ENCODE data around the gene SPATA2L. TPM values are rescaled to one million over a fixed set of nuclear protein-coding genes. Genes with fewer than 3 reads are reported as not detected.

Gene SPATA2L
- total RNA-seq, 2 donors from 2014 or later = 19.0 to 24.1 TPM

DNA sequence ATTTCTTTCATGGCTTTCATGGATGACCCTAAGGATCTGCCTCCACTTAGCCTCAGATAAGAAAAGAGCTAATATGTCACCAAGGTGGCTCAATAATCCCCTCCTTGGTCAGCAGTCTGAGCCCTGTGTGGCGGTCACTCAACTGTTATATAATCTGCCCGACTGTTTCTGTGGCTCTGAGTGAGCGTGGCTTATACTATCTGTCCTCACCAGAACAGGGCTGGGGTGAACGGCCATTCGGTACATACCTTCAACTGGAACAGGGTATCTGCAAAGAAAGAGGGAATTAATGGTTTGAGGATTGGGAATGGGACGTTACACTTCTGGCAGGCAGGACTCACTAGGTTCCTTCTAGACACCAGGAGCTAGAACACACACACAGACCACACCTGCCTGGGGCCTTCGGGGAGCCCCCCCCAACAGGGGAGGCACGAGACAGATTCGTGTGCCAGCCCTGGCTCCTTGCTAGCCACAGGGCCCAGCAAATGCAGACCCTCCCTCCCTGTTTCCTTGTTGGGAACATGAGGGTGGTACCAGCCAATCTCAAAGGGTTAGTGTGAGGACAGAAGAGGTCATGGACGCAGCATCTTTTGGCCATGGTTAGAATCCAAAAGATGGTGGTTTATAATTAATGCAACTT, 47.7 kb downstream of the SPATA2L start:
- ATAC-seq (ENCODE audit: insufficient number of reproducible peaks, low FRiP score, low read depth) (no peak), DNase-seq (ENCODE audit: low spot score) (no peak)
- no peaks in the 10 kb centered on the region for H3K27me3 ChIP-seq (replicated peaks; ENCODE audit: insufficient read depth)
- peaks cover 22% of the 10 kb centered on the region for H3K36me3 ChIP-seq
- no peaks in the 10 kb centered on the region for H3K9me3 ChIP-seq
- peaks cover 12 to 18% of the 10 kb centered on the region in 2 donors for H3K4me1 ChIP-seq (ENCODE audit: control insufficient read depth in 1 of 2, low read depth in 2 of 2)
- H3K4me3 ChIP-seq = no peak overlapping the region
- no peak overlapping the region for H3K27ac ChIP-seq
- TF ChIP-seq, protein P1, sequence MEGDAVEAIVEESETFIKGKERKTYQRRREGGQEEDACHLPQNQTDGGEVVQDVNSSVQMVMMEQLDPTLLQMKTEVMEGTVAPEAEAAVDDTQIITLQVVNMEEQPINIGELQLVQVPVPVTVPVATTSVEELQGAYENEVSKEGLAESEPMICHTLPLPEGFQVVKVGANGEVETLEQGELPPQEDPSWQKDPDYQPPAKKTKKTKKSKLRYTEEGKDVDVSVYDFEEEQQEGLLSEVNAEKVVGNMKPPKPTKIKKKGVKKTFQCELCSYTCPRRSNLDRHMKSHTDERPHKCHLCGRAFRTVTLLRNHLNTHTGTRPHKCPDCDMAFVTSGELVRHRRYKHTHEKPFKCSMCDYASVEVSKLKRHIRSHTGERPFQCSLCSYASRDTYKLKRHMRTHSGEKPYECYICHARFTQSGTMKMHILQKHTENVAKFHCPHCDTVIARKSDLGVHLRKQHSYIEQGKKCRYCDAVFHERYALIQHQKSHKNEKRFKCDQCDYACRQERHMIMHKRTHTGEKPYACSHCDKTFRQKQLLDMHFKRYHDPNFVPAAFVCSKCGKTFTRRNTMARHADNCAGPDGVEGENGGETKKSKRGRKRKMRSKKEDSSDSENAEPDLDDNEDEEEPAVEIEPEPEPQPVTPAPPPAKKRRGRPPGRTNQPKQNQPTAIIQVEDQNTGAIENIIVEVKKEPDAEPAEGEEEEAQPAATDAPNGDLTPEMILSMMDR (IDR thresholded peaks at IDR 0.05) = no peak

DNA sequence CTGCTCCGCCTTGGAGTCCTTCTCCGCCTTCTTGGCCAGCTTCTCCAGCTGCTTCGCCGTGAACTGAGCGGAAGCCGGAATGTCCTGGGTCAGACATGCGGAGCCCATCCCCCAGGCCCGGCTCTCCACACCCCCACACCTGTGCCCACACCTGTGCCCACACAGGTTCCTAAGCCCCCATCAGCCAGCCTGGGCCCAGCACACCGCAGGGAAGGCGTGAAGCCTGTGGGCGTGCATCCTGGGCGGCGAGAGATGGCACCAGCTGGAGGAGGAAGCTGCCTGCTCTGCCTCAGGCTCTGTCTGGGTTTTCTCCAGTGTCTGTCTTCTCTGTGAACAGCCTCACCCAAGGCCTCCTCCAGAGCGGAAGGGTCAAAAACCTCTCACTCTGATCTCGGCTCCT, 49.9 kb downstream of the SPATA2L start:
- ATAC-seq (ENCODE audit: insufficient number of reproducible peaks, low FRiP score, low read depth) (no peak), DNase-seq (ENCODE audit: low spot score) (no peak)
- TF ChIP-seq, protein P1 (IDR thresholded peaks at IDR 0.05) = no peak
- H3K4me1 ChIP-seq (ENCODE audit: control insufficient read depth in 1 of 2, low read depth in 2 of 2) = peaks cover 4 to 6% of the 10 kb centered on the region in 2 donors
- no peaks in the 10 kb centered on the region for H3K27me3 ChIP-seq (replicated peaks; ENCODE audit: insufficient read depth)
- H3K36me3 ChIP-seq = peaks cover 34% of the 10 kb centered on the region
- H3K4me3 ChIP-seq = no peak overlapping the region
- H3K9me3 ChIP-seq = no peaks in the 10 kb centered on the region
- H3K27ac ChIP-seq = no peak overlapping the region

DNA sequence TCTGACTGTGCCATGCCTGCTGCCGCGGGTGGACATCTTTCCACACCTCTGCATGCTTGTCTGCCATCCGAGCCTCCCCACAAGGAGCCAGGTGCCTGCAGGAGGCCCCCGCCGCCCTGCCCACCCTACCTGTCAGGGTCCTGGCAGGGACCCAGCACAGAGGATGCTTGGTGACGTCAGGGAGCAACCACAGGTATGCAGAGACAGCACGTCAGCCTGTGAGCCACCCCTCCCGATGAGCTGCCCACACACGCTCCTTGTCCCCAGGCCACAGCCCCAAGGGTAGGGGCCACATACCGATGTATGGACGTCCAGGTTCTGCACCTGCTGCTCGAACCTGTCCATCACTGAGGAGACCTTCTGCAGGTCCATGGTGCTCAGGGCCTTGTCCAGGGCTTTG, 54.6 kb downstream of the SPATA2L start:
- no peak for ATAC-seq (ENCODE audit: insufficient number of reproducible peaks, low FRiP score, low read depth)
- H3K27me3 ChIP-seq (replicated peaks; ENCODE audit: insufficient read depth) = no peaks in the 10 kb centered on the region
- peaks cover 47% of the 10 kb centered on the region for H3K36me3 ChIP-seq
- no peak for DNase-seq (ENCODE audit: low spot score)
- TF ChIP-seq, protein P1 (IDR thresholded peaks at IDR 0.05) = no peak
- no peak overlapping the region for H3K4me3 ChIP-seq
- H3K9me3 ChIP-seq = no peaks in the 10 kb centered on the region
- H3K27ac ChIP-seq = no peak overlapping the region
- H3K4me1 ChIP-seq (ENCODE audit: control insufficient read depth in 1 of 2, low read depth in 2 of 2) = no peaks in the 10 kb centered on the region

Other genes starting within 250 kb of the SPATA2L start
- 100 to 1,000 TPM; 125 to 129 TPM for gene ANKRD11, start 211.1 kb downstream of the SPATA2L start, total RNA-seq
- gene SPG7, start 193.3 kb downstream of the SPATA2L start, total RNA-seq = 100 to 1,000 TPM; 214 to 333 TPM
- gene RPL13, start 141.0 kb downstream of the SPATA2L start, total RNA-seq = 1,000 to 10,000 TPM; 3,914 to 4,192 TPM
- not detected for gene CPNE7, start 125.9 kb downstream of the SPATA2L start, total RNA-seq
- gene DPEP1, start 88.1 kb downstream of the SPATA2L start, total RNA-seq = not detected
- gene CHMP1A, start 44.0 kb downstream of the SPATA2L start, total RNA-seq = 10 to 100 TPM; 63.0 to 77.2 TPM
- 1 to 10 TPM; 3.2 to 3.9 TPM for gene SPATA33, start 43.9 kb downstream of the SPATA2L start, total RNA-seq
- 10 to 100 TPM; 20.3 to 35.2 TPM for gene CDK10, start 15.0 kb downstream of the SPATA2L start, total RNA-seq
- 10 to 100 TPM in 1 of 2 donors, 1 to 10 TPM in 1; 9.5 to 18.3 TPM for gene VPS9D1, start 19.2 kb upstream of the SPATA2L start, total RNA-seq
- 10 to 100 TPM; 25.0 to 34.1 TPM for gene ZNF276, start 19.8 kb upstream of the SPATA2L start, total RNA-seq
- gene FANCA, start 114.9 kb upstream of the SPATA2L start, total RNA-seq = 1 to 10 TPM; 2.5 to 3.7 TPM
- 1 to 10 TPM in 1 of 2 donors, not detected in 1; 2.0 TPM for gene SPIRE2, start 126.8 kb upstream of the SPATA2L start, total RNA-seq
- gene TCF25, start 171.9 kb upstream of the SPATA2L start, total RNA-seq = 100 to 1,000 TPM; 166 to 247 TPM
- gene MC1R, start 217.2 kb upstream of the SPATA2L start, total RNA-seq = 10 to 100 TPM; 13.1 to 19.3 TPM
- 10 to 100 TPM in 1 of 2 donors, 1 to 10 TPM in 1; 4.2 to 18.0 TPM for gene TUBB3, start 221.6 kb upstream of the SPATA2L start, total RNA-seq
- 100 to 1,000 TPM in 1 of 2 donors, 10 to 100 TPM in 1; 77.8 to 185 TPM for gene DEF8, start 247.1 kb upstream of the SPATA2L start, total RNA-seq